ENCODE data around the gene TRMT1L. TPM values are rescaled to one million over a fixed set of nuclear protein-coding genes. Genes with fewer than 3 reads are reported as not detected.
"Not testable (repeated sequence)": the region's sequence is repeated elsewhere in the genome, so short reads cannot be mapped to it uniquely, and the experiment has no call there.

The TRMT1L gene
- total RNA-seq = 10 to 100 TPM; 21.6 to 42.3 (median 30.8) TPM
- polyA plus RNA-seq = 10 to 100 TPM in 1 of 2 donors, 1 to 10 TPM in 1; 8.4 to 13.8 TPM
- long read RNA-seq, donor 1, full-length matches to known transcripts = 31 of 36 reads
- long read RNA-seq, donor 1, partial matches to known transcripts = 3 of 36 reads
- long read RNA-seq, donor 1, other reads (novel, unspliced or antisense) = 2 of 36 reads
- long read RNA-seq, donor 2, full-length matches to known transcripts = 58 of 78 reads
- long read RNA-seq, donor 2, partial matches to known transcripts = 12 of 78 reads
- long read RNA-seq, donor 2, other reads (novel, unspliced or antisense) = 8 of 78 reads
- long read RNA-seq, donor 3, full-length matches to known transcripts = 49 of 61 reads
- long read RNA-seq, donor 3, partial matches to known transcripts = 4 of 61 reads
- long read RNA-seq, donor 3, other reads (novel, unspliced or antisense) = 8 of 61 reads

DNA sequence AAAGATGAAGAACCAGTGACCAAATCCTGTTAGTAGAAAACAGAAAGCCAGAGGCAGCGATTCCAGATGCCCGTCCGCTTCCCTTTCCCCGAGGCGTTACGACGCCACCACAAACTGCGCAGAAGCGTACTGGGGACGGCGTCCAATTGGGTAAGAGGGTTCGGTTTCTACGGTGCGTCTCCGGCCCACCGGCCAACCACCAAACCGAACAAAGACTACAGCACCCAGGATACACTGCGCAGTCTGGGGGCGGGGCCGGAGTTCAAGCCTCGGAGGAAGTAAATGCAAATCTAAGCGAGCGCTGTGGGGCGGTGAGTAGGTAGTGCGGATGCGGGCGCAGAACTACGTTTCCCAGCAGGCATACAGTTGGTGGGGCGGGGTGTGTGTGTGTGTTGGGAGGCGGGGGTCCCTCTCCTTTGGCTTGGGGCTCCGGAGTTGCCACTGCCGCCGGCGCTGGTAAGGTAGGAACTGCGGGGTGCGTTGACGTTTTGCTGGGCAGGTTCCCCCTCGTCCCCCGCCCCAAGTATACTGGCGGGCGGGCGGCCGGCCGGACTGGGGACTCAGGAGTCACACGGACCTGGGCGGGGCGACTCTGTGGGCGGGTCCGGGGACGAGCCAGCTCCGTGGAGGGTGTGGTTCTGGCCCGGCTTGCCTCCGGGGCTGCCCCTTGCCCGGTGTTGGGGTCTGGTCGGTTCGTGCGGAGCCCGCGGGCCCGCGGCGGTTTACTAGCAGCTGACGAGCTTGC is at the start of gene TRMT1L, which contains the start of gene SWT1:
TSS of gene TRMT1L (minus strand) at position 100 of the 745 bp plus-strand sequence. CDS start 241 bp downstream, outside the sequence.
TSS of gene SWT1 (plus strand) at position 314 of the 745 bp plus-strand sequence. CDS start 3,675 bp downstream, outside the sequence.
- Histone ChIP-seq H3K27ac (peak within 1 kb of the TSS; percentile 86 to 99 (median 97)), H3K36me3 (peaks cover 0 to 14% (median 4%) of the 10 kb centered on the region in 9 donors), H3K4me3 (peak within 1 kb of the TSS; percentile 70 to 92 (median 80)), H3K27me3 (no peaks in the 10 kb centered on the region), H3K9me3 (no peaks in the 10 kb centered on the region), H3K4me1 (peaks cover 0 to 55% (median 34%) of the 10 kb centered on the region in 12 donors)
- DNase-seq (peak; percentile 99 to 100 (median 99)), ATAC-seq (peak; percentile 96 to 98 (median 98))
- 0 to 1% (median 0%) methylated on average over 39 to 63 of the region's 63 CpGs for WGBS, 4 donors
- intact Hi-C loops (cut with DNase I) = loop anchor here in 7 of 10 donors (2.0 to 10.0 kb wide), 8 partner anchors 110 to 1220 kb away; partner anchors contain the start of genes RNF2 (in 4 of the 7), EDEM3 (in 3 of the 7), NIBAN1 (in 1 of the 7) and ODR4 (in 1 of the 7)
- TF ChIP-seq, protein P1, sequence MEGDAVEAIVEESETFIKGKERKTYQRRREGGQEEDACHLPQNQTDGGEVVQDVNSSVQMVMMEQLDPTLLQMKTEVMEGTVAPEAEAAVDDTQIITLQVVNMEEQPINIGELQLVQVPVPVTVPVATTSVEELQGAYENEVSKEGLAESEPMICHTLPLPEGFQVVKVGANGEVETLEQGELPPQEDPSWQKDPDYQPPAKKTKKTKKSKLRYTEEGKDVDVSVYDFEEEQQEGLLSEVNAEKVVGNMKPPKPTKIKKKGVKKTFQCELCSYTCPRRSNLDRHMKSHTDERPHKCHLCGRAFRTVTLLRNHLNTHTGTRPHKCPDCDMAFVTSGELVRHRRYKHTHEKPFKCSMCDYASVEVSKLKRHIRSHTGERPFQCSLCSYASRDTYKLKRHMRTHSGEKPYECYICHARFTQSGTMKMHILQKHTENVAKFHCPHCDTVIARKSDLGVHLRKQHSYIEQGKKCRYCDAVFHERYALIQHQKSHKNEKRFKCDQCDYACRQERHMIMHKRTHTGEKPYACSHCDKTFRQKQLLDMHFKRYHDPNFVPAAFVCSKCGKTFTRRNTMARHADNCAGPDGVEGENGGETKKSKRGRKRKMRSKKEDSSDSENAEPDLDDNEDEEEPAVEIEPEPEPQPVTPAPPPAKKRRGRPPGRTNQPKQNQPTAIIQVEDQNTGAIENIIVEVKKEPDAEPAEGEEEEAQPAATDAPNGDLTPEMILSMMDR (IDR thresholded peaks at IDR 0.05) = no peak
- peak; percentile 91 to 98 for TF ChIP-seq POLR2A (IDR thresholded peaks at IDR 0.05)

GRCh38 chr1:185200889-185201288 is 44.1 kb upstream of the TRMT1L start:
- Histone ChIP-seq H3K27me3 (no peaks in the 10 kb centered on the region), H3K4me3 (no peak overlapping the region), H3K27ac (no peak overlapping the region), H3K4me1 (no peaks in the 10 kb centered on the region), H3K9me3 (peaks cover 0 to 17% (median 2%) of the 10 kb centered on the region in 12 donors), H3K36me3 (peaks cover 0 to 42% (median 6%) of the 10 kb centered on the region in 9 donors)
- no peak for DNase-seq
- TF ChIP-seq, protein P1 (IDR thresholded peaks at IDR 0.05) = no peak
- no peak for TF ChIP-seq POLR2A (IDR thresholded peaks at IDR 0.05)
- 95 to 99% (median 97%) methylated on average over 8 of the region's 8 CpGs for WGBS, 4 donors
- intact Hi-C loops (cut with DNase I) = no loop called here
- ATAC-seq = no peak

- intact Hi-C loops (cut with DNase I); ATAC-seq; H3K27ac ChIP-seq; H3K4me1 ChIP-seq; H3K27me3 ChIP-seq; H3K4me3 ChIP-seq; DNase-seq: not testable (repeated sequence)
- peaks cover 0 to 17% (median 2%) of the 10 kb centered on the region in 12 donors for H3K9me3 ChIP-seq
- WGBS, 4 donors = 95 to 98% (median 96%) methylated on average over 4 of the region's 4 CpGs
- H3K36me3 ChIP-seq = peaks cover 0 to 41% (median 6%) of the 10 kb centered on the region in 9 donors
These were observed 42.0 kb upstream of the TRMT1L start for GRCh38 chr1:185198712-185199111.

DNA sequence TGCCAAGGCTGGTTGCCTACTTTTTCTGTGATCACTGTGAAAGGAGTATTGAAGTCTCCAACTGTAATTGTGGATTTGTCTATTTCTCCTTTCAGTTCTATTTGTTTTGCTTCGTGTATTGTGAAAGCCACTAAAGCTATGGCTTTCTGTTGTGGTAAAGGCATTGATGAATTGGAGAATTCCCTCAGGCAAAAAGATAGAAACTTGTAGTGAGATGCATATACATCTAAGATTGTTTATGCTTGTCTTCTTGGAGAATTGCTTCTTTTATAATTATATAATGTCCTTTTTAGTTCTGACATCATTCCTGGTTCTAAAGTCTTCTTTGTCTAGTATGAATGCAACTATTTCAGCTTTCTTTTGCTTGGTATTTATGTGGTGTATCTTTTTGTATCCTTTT is 37.0 kb upstream of the TRMT1L start:
- no peak overlapping the region for H3K27ac ChIP-seq
- DNase-seq (no peak), ATAC-seq (no peak)
- no peak overlapping the region for H3K4me3 ChIP-seq
- intact Hi-C loops (cut with DNase I) = no loop called here
- H3K36me3 ChIP-seq = peaks cover 0 to 58% (median 11%) of the 10 kb centered on the region in 9 donors
- peaks cover 0 to 14% (median 2%) of the 10 kb centered on the region in 12 donors for H3K9me3 ChIP-seq
- no peaks in the 10 kb centered on the region for H3K27me3 ChIP-seq
- WGBS, 4 donors = 88 to 94% (median 90%) methylated on average over 1 of the region's 1 CpG
- no peak for TF ChIP-seq POLR2A (IDR thresholded peaks at IDR 0.05)
- TF ChIP-seq, protein P1 (IDR thresholded peaks at IDR 0.05) = no peak
- H3K4me1 ChIP-seq = no peaks in the 10 kb centered on the region
